Suprapubic skin (tissue), 3 donors: ENCODE results near the gene GPC1.

Source experiments
- POLR2AphosphoS5 ChIP-seq, 3 donors: sonication (generic); formaldehyde crosslinking; IDR thresholded peaks; one replicate each; pipeline ENCODE4 v1.6.1; 2017; ENCODE audit warnings: antibody characterized with exemption in 3 of 3
- TF ChIP-seq, protein P1 (sequence below), 2 donors: fragments of 200-600 bp in 1 of 2; fragments of 450-650 bp in 1 of 2; sonication (generic) in 1 of 2; IDR thresholded peaks; one replicate each; pipeline ENCODE4 v1.5.1; 2016 to 2019; ENCODE audit warnings: antibody characterized with exemption in 2 of 2, mild to moderate bottlenecking in 1 of 2, moderate library complexity in 1 of 2

DNA sequence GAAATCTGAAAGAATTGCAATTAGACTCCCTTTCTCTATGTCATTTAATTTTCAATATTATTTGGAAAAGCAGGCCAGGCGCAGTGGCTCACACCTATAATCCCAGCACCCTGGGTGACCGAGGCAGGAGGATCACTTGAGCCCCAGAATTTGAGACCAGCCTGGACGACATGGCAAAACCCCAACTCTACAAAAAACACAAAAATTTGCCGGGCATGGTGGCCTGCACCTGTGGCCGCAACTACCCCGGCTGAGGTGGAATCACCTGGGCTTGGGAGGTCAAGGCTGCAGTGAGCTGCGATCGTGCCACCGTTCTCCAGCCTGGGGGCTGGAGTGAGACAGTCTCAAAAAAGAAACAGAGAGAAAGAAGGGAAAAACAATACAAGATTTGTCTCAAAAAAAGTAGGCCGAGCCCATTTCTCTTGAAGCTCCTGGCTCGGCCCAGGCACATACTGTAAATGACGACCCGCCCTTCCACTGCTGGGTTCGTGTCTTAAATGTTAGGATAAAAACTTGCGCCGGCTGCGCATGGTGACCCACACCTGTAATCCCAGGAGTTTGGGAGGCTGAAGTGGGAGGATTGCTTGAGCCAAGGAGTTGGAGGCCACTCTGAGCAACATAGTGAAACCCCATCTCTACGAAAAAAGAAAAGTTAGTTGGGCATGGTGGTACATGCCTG lies 31.1 kb upstream of the GPC1 start:
- TF ChIP-seq, protein P1, sequence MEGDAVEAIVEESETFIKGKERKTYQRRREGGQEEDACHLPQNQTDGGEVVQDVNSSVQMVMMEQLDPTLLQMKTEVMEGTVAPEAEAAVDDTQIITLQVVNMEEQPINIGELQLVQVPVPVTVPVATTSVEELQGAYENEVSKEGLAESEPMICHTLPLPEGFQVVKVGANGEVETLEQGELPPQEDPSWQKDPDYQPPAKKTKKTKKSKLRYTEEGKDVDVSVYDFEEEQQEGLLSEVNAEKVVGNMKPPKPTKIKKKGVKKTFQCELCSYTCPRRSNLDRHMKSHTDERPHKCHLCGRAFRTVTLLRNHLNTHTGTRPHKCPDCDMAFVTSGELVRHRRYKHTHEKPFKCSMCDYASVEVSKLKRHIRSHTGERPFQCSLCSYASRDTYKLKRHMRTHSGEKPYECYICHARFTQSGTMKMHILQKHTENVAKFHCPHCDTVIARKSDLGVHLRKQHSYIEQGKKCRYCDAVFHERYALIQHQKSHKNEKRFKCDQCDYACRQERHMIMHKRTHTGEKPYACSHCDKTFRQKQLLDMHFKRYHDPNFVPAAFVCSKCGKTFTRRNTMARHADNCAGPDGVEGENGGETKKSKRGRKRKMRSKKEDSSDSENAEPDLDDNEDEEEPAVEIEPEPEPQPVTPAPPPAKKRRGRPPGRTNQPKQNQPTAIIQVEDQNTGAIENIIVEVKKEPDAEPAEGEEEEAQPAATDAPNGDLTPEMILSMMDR (IDR thresholded peaks at IDR 0.05) = no peak
- no peak for TF ChIP-seq POLR2AphosphoS5 (IDR thresholded peaks at IDR 0.05)
